Measurements from ENCODE around the gene APELA.
"Not testable (repeated sequence)": the region's sequence is repeated elsewhere in the genome, so short reads cannot be mapped to it uniquely, and the experiment has no call there.

Gene APELA, protein sequence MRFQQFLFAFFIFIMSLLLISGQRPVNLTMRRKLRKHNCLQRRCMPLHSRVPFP

DNA sequence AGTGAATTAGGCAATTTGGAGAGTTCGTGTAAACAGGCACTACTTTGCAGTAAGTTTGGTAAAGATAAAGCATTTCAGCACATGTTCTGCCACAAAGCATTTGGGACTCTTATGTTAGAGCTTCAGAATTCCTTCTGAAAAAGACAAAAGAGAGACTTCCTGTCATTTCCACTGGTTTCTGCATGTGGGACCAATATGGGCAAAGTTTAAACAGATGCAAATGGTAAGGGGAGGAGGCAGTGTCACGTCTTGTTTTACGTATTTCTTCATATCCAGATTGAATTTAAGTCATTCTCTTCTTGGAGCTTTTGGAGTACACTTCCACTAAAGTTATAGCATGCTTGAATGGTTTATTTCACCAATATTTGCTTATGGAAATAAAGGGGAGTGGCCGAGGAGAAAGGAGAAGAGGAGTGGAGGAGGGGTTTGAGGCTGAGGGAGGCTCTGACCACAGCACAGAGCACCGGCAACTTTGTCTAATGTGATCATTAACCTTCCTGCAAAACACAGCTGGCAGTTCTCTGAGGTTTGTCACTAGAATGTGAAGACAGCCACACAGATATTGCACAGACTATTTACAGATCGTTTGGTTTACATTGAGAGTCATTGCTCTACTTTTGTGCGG is at the start of gene APELA:
APELA (plus strand) TSS at position 479 of the 625 bp plus-strand sequence. CDS start 154 bp downstream, outside the sequence.
- DNase-seq = no peak

DNA sequence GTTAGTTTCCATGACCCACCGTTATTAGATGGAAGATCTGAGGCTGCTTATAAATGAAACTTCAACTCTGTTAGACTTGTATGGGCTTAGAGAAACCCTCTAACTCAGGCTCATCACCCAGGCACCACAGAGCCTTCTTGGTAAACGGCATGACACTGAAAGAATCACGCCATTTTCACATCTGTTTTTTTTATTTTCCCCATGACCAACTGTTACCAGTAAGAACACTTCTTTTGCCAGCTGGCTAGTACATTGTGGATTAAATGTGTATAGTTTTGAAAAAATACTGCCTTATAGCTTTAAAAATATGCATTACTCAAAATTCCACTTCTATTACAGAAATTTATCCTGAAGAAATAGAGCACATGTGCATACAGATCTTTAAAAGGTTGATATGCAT is 48.0 kb upstream of the APELA start:
- no peak for DNase-seq

DNA sequence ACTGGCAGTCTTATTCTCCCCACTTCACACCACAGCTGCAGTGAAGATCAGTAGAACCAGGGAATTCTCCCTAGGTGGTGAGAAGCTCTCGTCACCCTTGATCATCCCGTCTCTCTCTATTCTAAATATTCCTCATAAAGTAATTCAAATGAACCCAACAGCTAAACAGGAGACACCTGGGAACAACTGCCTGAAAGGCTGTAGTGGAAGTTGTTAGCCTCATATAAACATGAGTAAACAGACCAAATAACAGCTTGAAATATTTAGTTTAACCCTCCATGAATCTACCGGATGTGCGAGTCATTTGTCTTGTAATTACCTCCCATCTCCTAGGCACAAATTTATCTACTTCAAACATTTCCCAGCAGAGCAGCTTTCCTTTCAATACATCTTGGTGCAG is 30.4 kb upstream of the APELA start:
- DNase-seq = no peak

DNA sequence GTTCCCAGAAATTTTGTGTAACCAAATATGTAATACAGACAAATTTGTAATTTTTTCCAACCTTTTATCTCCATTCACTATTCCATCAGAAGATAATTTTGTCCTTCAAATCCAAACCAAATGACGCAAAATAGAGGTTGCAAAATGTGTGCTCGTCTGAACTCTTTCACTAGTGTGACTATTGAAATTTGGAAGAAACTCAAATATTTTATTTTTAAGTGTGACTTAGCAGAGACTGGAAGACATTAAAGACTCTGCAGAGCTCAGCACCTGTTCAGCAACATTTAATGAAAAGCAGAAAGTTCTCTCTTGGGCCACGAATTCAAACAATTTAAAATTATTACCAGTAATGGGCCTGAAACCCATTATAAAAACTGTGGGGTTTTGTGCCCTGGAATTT is 30.0 kb upstream of the APELA start:
- no peak for DNase-seq

DNA sequence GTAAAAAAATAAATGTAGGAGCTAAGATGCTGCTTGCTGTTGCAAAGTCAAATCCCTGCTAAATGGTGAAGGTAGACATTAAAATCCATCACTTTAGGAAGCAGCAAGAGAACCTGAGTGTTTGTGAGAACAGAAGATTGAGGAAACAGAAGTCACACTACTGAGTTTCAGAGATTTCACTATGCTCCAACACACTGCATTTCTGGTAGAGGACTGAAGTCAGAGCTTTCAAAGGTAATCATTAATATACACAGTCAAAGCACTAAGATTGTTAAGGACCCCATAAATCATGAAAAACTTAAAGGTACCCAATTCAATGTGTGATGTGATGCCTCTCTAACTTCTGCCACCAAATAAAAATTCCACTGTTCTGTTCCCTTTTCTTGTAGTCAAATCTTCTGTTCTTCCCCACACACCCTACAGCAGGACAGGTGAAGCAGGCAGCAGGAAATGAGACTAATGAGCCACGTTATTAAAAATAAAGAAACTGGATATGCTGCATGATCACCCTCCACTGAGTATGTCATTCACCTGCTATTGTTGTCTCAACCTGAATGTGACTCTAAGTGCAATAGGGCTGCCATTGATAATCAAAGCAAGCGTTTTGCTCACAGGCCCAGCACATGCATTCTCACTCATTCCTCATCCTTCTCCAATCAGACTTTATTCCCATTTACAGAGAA is 28.9 kb upstream of the APELA start:
- no peak for DNase-seq

DNA sequence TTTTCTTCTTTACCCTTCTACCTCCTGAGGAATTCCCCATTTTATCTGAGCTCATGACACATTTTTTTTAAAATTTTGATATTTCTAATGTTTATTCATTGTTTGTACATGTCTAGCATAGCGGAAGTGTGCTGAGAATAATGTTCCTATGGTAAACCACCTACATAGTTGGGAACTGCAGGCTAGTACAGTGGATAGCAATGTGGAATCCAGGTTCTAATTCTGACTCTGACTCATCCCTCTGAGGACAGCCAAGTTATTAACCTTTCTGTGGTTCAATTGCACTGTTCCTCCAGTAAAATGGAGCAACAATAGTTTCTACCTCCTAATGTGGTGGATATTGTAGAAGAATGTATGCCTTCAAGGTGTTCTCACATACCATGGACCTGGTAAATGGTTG is 20.6 kb upstream of the APELA start:
- DNase-seq = no peak

DNA sequence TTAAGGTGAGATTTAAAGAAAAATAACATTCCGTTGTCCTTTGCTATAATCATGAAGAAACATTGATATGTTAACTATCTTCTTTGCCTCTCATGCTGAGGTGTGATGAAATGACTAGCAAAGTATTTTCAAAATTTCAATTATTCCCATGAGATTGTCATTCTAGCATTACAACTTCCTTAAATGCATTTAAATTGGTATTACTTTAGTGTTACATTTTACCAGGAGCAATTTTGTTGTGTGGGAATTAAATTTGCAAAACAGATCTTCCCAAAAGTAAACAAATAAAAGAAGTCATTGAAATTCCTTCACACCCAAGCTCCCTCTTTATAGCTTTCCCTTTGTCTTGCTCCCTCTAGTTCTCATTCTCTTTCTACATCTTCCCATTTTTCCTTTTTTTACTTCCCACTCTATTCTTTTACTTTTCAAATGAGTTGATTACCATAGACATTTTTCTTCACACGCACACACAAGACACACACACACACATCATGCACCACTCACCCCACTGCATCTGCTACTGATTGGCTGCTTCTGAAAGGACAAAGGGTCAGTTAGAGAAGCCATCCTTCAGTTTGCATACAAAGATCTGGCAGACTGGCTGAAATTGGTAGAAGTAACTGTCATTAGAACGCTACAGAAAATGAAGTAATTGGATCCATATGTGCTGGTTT is 10.0 kb upstream of the APELA start:
- no peak for DNase-seq

DNA sequence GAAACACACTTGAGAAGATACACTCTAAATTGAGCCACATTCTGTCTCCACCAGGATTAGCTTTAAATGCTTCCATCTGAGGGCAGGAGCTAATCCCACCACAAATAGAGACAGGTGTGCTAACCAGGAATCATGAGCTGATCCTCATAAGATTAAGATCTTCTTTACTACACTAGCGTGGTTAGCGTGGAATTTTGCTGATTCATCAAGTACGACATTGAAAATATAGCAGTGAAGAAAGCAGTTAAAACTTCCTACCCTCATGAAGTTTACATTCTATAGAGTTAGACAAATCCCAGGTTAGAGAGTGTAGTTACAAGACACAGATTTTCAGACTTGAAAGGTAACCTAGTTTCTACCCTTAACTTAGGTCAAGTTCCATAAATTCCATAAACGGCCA is 5.3 kb upstream of the APELA start:
- no peak for DNase-seq

DNA sequence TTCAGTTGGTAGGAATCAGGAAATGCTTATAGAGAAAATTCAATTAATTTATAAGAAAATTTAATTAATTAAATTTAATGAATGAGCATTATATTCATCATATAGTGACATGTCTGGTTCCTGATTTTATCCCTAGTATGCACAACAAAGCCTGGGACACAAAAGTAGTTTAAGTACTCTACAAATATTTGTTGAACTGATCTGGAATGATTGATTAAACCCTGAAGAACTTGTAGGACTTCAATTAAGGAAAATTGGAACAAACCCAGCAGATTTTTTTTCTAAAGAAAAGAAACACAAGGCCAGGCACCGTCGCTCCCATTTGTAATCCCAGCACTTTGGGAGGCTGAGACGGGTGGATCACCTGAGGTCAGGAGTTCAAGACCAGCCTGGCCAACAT is 4.5 kb upstream of the APELA start:
- DNase-seq = no peak

DNA sequence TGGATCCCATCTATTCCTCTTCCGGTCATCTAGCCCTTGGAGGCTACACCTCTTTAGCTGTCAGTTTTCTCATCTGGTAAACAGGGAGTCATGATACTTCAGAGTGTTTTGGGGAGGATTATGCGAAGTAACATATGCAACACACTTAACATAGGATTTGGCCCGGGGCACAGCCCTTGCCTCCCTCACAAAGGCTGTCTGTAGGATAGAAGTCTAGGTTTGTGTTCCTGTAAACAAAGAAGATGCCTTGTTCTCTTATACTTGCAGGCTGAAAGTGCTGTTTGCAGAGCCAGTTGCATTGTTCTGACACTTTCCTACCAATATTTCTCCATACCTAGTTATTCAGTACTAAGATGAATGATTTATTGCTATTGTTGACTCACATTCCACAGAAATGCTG is 2.2 kb upstream of the APELA start:
- DNase-seq = no peak

DNA sequence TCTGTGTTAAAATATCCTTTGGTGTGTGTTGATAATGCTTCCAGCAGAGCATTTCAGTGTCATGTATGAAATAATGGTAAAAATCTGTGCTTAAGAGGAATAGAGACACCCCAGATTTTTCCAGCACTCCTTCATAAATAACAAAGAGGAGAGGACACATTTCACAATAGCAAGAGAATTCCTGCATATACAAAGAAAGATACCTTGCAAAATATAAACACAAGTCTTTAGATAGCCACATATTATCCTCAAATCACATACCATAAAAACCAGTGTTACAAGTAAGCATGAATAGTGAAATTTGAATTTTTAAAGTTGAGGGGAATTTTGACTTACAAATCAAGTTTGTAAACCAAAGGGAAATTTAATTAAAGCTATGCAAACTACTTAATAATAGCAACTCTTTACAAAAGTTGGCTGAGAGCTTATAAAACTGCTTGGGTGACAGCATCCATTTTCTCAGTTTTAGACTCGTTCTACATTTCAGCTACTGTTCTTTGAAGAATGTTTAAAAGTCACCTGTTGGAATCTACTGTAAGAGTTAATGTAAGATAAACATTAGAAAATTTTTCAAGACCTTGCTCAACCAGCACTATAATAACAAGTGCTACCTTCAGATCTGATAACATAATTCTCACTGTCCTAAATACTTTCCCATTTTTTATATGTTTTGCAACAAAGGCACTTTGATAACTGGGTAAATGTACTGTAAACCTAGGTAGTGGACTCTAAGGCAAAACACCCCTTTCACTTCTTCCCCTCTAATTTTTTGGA is 3.7 kb downstream of the APELA start:
- no peak for DNase-seq

DNA sequence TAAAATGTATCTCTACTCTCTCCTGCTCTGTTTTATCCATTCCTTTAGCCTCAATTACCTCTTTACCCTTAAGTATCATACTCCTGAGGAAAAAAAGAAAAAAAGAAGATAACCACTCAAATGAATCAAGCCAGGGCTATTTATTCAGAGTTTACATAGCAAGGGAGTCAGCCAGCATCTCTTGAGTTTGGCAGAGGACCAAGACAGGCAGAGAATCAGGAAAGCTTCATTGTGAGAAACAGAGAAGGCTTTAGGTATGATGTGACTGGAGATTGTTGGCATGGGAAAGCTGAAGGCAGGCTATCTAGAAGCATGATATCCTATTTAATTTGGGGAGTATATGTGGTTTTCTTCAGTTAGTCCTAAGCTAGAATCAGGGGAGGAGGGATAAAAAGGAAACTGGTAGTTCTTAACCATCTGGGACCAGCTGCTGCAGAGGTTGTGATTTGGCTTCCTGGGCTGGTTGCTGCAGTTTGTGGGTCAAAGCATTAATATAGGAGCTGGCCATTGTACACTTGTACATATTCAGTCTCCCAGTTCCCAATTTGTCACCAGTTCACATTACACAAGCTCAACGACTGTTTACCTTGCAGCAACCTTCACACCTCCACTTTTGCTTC is 11.2 kb downstream of the APELA start:
- DNase-seq = peak; percentile 44

DNA sequence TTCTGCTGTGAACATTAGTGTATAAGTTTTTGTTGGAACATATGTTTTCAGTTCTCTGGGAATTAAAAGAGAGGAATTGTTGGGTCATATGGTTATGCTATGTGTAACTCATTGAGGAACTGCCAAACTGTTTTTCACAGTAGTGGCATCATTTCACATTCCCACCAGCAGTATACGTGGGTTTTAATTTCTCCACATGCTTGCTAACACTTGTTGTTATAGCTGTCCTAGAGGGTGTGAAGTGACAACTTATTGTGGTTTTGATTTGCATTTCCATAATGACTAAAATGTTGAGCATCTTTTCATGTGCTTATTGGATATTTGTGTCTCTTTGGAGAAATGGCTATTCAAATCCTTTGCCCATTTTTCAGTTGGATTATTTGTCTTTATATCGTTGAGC is 13.7 kb downstream of the APELA start:
- DNase-seq = no peak

DNA sequence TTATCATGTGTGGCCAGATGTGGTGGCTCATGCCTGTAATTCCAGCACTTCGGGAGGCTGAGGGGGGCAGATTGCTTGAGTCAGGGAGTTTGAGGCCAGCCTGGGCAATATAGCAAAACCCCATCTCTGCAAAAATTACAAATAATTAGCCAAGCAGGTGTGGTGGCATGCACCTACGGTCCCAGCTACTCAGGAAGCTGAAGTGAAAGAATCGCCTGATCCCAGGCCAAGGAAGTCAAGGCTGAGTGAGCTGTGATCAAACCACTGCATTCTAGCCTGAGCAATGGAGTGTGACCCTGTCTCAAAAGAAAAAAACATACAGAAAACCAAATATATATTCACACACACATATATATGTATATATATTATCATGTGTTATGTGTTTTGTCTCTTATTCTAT is 15.0 kb downstream of the APELA start:
- DNase-seq = no peak

DNA sequence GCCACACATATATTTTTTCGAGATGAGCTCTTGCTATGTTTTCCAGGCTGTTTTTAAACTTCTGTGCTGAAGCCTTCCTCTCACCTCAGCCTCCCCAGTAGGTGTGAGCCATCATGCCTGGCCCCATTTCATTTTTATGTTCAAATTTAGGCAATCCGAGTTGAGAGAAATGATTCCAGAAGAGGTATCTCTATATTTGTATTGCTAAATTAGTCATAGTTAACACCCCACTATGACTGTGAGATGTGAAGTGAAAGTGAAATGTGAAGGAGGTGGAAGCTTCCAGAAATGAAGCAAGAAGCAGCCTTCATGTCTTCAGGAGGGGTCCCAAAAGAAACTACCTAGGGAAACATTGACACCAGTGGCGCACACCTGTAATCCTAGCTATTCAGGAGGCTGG is 17.7 kb downstream of the APELA start:
- no peak for DNase-seq

DNA sequence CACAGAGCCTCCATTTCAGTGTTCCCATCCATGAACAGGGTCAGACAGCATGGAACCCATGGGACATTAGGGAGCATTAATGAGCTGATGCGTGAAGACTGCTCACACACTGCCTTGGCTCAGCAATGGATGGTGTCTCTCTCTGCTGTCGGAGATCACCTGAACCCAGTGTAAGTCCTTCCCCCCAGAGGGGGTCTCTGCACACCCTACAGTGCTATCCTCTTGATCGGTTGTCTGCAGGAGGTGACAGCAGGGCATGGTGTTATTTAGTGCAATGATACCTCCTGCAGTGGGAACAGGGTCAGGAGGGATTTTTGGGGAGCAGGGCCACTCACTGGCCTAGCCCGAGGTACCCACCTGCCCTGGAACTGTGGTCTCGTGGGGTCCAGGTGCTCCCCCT is 25.6 kb downstream of the APELA start:
- DNase-seq = no peak

DNA sequence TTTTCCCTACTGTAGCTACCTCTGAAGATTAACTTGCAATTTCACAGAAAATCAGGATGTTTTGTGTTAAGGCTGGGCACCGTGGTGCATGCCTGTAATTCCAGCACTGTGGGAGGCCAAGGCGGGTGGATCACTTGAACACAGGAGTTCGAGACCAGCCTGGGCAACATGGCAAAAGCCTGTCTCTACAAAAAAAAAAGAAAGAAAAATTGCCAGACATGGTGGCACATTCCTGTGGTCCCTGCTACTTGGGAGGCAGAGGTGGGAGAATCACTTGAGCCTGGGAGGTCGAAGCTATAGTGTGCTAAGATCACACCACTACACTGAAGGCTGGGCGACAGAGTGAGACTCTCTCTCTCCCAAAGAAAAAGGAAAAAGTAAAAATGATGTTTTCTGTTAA is 27.4 kb downstream of the APELA start:
- DNase-seq = no peak

DNA sequence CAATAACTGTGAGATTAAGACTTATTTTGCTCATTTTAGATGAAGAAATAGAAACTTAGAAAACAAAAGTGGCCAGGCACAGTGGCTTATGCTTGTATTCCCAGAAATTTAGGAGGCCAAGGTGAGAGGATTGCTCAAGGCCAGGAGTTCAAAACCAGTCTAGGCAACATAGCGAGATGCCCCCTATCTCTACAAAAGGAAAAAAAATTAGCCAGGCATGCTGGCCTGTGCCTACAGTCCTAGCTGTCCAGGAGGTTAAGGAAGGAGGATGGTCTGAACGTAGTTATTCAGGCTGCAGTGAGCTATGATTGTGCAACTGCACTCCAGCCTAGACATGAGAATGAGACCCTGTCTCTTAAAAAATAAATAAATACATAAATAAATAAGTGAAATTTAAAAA is 28.0 kb downstream of the APELA start:
- no peak for DNase-seq

DNA sequence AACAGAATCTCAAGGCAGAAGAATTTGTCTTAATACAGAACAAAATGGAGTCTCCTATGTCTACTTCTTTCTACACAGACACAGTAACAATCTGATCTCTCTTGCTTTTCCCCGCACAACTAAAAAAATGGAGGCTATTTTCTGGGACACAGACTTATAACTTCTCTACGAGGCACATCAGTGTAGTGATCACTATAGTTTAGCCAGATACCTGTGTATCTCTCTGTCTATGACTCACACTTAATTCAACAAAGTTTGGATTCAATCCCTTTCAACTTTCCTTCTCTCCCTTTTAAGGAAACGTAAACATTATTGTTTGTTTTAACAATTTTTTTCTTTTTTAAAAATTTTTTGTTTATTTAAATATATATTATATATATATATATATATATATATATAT is 29.4 kb downstream of the APELA start:
- no peak for DNase-seq

DNA sequence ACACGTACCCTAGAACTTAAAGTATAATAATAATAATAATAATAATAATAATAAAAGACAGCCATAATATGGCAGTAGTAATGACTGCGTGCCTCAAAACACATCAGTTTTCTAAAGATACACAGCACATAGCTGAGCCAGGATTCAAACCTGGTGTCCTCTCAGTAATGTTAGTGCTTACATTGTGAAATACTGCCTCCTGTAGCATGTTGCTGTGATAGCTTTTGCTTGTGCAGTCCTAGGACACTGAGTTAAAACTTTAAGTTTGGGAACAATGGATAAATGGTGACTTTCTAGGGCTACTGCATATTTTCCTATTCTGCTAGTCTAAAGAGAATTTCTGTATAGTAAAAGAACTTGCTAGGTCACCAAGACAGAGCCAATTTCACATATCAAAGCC is 36.5 kb downstream of the APELA start:
- DNase-seq = not testable (repeated sequence)

DNA sequence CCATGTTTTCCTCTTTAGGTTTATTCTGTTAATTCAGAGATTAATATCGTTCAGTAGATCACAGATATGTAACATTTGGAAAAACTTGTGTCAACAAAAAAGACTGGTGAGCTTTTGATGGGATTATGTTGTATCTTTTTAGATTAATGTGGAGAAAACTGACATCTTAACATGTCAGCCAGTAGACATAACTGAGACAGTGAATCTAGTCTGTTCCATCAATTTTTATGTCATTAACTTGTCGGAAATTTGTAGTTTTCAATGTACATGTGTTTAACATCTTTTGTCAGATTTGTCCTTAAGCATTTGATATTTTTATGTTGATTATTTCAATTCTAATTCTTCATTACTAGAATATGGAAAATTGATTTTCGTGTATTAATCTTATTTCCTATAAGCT is 42.0 kb downstream of the APELA start:
- no peak for DNase-seq

DNA sequence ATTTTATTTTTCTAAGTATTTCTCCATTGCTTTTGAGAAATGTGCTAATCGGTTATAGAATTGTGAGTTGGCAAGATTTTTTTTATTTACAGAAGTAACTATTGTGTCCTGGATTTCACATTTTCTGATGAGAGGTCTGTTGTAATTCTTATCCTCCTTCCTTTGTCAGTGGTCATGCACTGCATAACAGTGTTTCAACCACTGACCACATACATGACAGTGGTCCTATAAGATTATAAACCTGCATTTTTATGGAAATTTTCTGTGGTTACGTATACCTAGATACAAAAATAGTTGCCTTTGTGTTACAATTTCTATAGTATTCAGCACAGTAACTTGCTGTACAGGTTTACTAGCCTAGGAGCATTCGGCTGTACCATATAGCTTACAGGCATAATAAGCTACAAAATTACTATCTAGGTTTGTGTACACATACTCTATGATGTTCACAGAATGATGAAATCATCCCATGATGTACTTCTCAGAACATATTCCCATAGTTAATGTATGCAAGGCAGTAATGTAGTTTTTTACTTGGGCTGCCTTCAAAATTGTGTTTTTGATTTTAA is 47.8 kb downstream of the APELA start:
- no peak for DNase-seq

DNA sequence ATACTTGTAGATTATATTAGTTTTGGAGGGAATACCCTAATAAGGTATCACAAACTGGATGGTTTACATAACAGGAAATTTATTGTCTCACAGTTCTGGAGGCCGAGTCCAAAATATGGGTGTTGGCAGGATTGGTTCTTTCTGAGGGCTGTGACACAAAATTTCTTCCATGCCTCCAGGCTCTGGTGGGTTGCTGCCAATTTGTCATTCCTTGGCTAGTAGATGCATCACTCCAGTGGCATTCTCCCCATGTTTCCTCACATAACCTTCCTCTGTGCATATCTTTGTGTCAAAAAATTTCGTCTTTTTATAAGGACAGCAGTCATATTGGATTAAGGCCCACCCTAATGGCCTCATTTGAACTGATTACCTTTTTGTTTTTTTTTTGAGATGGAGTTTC is 49.3 kb downstream of the APELA start:
- DNase-seq = no peak
